Fibroblast of lung (primary cell): ENCODE data around the gene CDH9. TPM values are rescaled to one million over a fixed set of nuclear protein-coding genes. Genes with fewer than 3 reads are reported as not detected.

Experiments used
- DNase-seq, 2 donors: peaks; one replicate each; pipeline versions ENCODE4 v3.0.0 to v3.0.0-alpha.2; 2010; ENCODE audit warnings: low read depth in 2 of 2
- H2AFZ ChIP-seq: 2 replicates; pipeline ENCODE4 v1.5.1; 2012; ENCODE audit warnings: low read length, control low read depth, inconsistent platforms
- H3K27ac ChIP-seq: 2 replicates; pipeline ENCODE4 v1.5.1; 2011; ENCODE audit warnings: low read length, control low read depth; ENCODE audit not compliant: insufficient read depth
- H3K27me3 ChIP-seq: 2 replicates; pipeline ENCODE4 v1.5.1; 2011; ENCODE audit warnings: mild to moderate bottlenecking, low read length; ENCODE audit not compliant: control insufficient read depth, insufficient read depth
- H3K36me3 ChIP-seq: 2 replicates; pipeline ENCODE4 v1.5.1; 2011; ENCODE audit warnings: low read length; ENCODE audit not compliant: control insufficient read depth, insufficient read depth
- H3K4me1 ChIP-seq: 2 replicates; pipeline ENCODE4 v1.5.1; 2011; ENCODE audit warnings: low read length; ENCODE audit not compliant: control insufficient read depth, insufficient read depth; ENCODE audit errors: extremely low read depth
- H3K4me2 ChIP-seq: 2 replicates; pipeline ENCODE4 v1.5.1; 2011; ENCODE audit warnings: low read length, control low read depth; ENCODE audit not compliant: insufficient read depth; ENCODE audit errors: extremely low read depth
- H3K4me3 ChIP-seq, 4 experiments: fragments of 200-600 bp in 1 of 4; sonication (generic) in 1 of 4; replicated peaks in 1 of 4; 2 replicates each; pipeline ENCODE4 v1.5.1; 2011 to 2016; ENCODE audit warnings: low read length in 4 of 4, low read depth in 3 of 4, mild to moderate bottlenecking in 3 of 4, control low read depth in 2 of 4, inconsistent platforms in 1 of 4, mixed read lengths in 1 of 4; ENCODE audit not compliant: insufficient read depth in 1 of 4; ENCODE audit errors: control extremely low read depth in 1 of 4
- H3K79me2 ChIP-seq: 2 replicates; pipeline ENCODE4 v1.5.1; 2012; ENCODE audit warnings: mild to moderate bottlenecking, low read length, inconsistent platforms; ENCODE audit not compliant: control insufficient read depth, insufficient read depth
- H3K9ac ChIP-seq: 2 replicates; pipeline ENCODE4 v1.5.1; 2011; ENCODE audit warnings: mild to moderate bottlenecking, low read length, control low read depth; ENCODE audit not compliant: insufficient read depth
- H3K9me3 ChIP-seq: 2 replicates; pipeline ENCODE4 v1.5.1; 2012; ENCODE audit warnings: low read depth, low read length; ENCODE audit not compliant: control insufficient read depth, insufficient read depth
- H4K20me1 ChIP-seq: 2 replicates; pipeline ENCODE4 v1.5.1; 2011; ENCODE audit warnings: low read length; ENCODE audit not compliant: control insufficient read depth, insufficient read depth; ENCODE audit errors: extremely low read depth
- EZH2 ChIP-seq: IDR thresholded peaks from 2 replicates; pipeline ENCODE4 v1.5.1; 2012; ENCODE audit warnings: low read length, control low read depth, mild to moderate bottlenecking; ENCODE audit errors: missing control alignments
- polyA plus RNA-seq, 2 donors: library from polyadenylated mRNA; depleted of rRNA in 1 of 2; stranded (reverse) in 1 of 2; unstranded in 1 of 2; fragments of >200 nt; gene quantifications; 2 replicates each; pipeline ENCODE4 v1.2.1, GENCODE V29; 2011 to 2012; ENCODE audit warnings: missing spikeins in 1 of 2
- total RNA-seq: library from RNA; depleted of rRNA; stranded (reverse); fragments of >200 nt; gene quantifications from 2 replicates; pipeline ENCODE4 v1.2.1, GENCODE V29; 2014
- TF ChIP-seq, protein P1 (sequence below), 2 donors: IDR thresholded peaks in 1 of 2; conservative IDR thresholded peaks in 1 of 2; 1 replicate in 1 of 2; 2 replicates in 1 of 2; pipeline ENCODE4 v1.5.1; 2011 to 2012; ENCODE audit warnings: low read length in 2 of 2, control low read depth in 1 of 2, inconsistent platforms in 1 of 2, low read depth in 1 of 2, mild to moderate bottlenecking in 1 of 2

Gene CDH9
- total and polyA plus RNA-seq, 2 donors (not counting 1 experiment from before 2014, with no cell fraction given): not detected

- no peaks in the 10 kb centered on the region for H3K27me3 ChIP-seq
- no peak overlapping the region for H3K27ac ChIP-seq
- H2AFZ ChIP-seq: no peak overlapping the region
- H4K20me1 ChIP-seq: no peaks in the 10 kb centered on the region
- H3K4me3 ChIP-seq: no peak overlapping the region
- no peaks in the 10 kb centered on the region for H3K36me3 ChIP-seq
- no peak overlapping the region for H3K4me2 ChIP-seq
- TF ChIP-seq, protein P1, sequence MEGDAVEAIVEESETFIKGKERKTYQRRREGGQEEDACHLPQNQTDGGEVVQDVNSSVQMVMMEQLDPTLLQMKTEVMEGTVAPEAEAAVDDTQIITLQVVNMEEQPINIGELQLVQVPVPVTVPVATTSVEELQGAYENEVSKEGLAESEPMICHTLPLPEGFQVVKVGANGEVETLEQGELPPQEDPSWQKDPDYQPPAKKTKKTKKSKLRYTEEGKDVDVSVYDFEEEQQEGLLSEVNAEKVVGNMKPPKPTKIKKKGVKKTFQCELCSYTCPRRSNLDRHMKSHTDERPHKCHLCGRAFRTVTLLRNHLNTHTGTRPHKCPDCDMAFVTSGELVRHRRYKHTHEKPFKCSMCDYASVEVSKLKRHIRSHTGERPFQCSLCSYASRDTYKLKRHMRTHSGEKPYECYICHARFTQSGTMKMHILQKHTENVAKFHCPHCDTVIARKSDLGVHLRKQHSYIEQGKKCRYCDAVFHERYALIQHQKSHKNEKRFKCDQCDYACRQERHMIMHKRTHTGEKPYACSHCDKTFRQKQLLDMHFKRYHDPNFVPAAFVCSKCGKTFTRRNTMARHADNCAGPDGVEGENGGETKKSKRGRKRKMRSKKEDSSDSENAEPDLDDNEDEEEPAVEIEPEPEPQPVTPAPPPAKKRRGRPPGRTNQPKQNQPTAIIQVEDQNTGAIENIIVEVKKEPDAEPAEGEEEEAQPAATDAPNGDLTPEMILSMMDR (conservative IDR thresholded peaks at IDR 0.05 in 1 of 2, IDR thresholded peaks at IDR 0.05 in 1 of 2; ENCODE audit: low read depth in 1 of 2, low read length in 2 of 2): no peak
- TF ChIP-seq EZH2: no peak
- no peak overlapping the region for H3K9ac ChIP-seq
- no peaks in the 10 kb centered on the region for H3K9me3 ChIP-seq
- H3K79me2 ChIP-seq: no peaks in the 10 kb centered on the region
- H3K4me1 ChIP-seq: no peaks in the 10 kb centered on the region
- no peak for DNase-seq
These were observed 10.1 kb upstream of the CDH9 start for GRCh38 chr5:27048510-27048909.

- TF ChIP-seq, protein P1 (conservative IDR thresholded peaks at IDR 0.05 in 1 of 2, IDR thresholded peaks at IDR 0.05 in 1 of 2; ENCODE audit: low read depth in 1 of 2, low read length in 2 of 2): no peak
- TF ChIP-seq EZH2: no peak
- H4K20me1 ChIP-seq: no peaks in the 10 kb centered on the region
These were observed 3.0 kb upstream of the CDH9 start for GRCh38 chr5:27041372-27041771.

GRCh38 chr5:27034565-27034964 is 3.8 kb downstream of the CDH9 start:
- no peak overlapping the region for H3K4me3 ChIP-seq

More at GRCh38 chr5:27041372-27041771, 3.0 kb upstream of the CDH9 start:
- Histone ChIP-seq H3K4me1 (no peaks in the 10 kb centered on the region), H3K9ac (no peak overlapping the region), H2AFZ (no peak overlapping the region), H3K36me3 (no peaks in the 10 kb centered on the region), H3K4me2 (no peak overlapping the region), H3K79me2 (no peaks in the 10 kb centered on the region), H3K27ac (no peak overlapping the region), H3K4me3 (no peak overlapping the region), H3K9me3 (no peaks in the 10 kb centered on the region), H3K27me3 (no peaks in the 10 kb centered on the region)
- DNase-seq: no peak

More at GRCh38 chr5:27034565-27034964, 3.8 kb downstream of the CDH9 start:
- TF ChIP-seq, protein P1 (conservative IDR thresholded peaks at IDR 0.05 in 1 of 2, IDR thresholded peaks at IDR 0.05 in 1 of 2; ENCODE audit: low read depth in 1 of 2, low read length in 2 of 2): no peak
- TF ChIP-seq EZH2: no peak
- no peaks in the 10 kb centered on the region for H3K4me1 ChIP-seq
- H2AFZ ChIP-seq: no peak overlapping the region
- no peak overlapping the region for H3K9ac ChIP-seq
- no peak overlapping the region for H3K4me2 ChIP-seq
- H4K20me1 ChIP-seq: no peaks in the 10 kb centered on the region
- no peaks in the 10 kb centered on the region for H3K79me2 ChIP-seq
- H3K27me3 ChIP-seq: no peaks in the 10 kb centered on the region
- no peak overlapping the region for H3K27ac ChIP-seq
- H3K36me3 ChIP-seq: no peaks in the 10 kb centered on the region
- H3K9me3 ChIP-seq: no peaks in the 10 kb centered on the region
- DNase-seq: no peak
